Spleen (tissue), 11 donors: ENCODE results near the gene CCIN. TPM values are rescaled to one million over a fixed set of nuclear protein-coding genes. Genes with fewer than 3 reads are reported as not detected.

Experiments used
- DNase-seq: peaks from one replicate; pipeline ENCODE4 v3.0.0-alpha.2; 2020
- H3K27ac ChIP-seq, 8 donors: fragments of 200-600 bp; sonication (generic) in 7 of 8; 1 replicate in 4 of 8; 2 replicates in 4 of 8; pipeline versions ENCODE4 v1.5.0 to v1.8.0; 2016 to 2021; ENCODE audit warnings: inconsistent platforms in 4 of 8, mild to moderate bottlenecking in 4 of 8, moderate library complexity in 1 of 8
- H3K27me3 ChIP-seq, 7 donors: fragments of 200-600 bp; sonication (generic) in 6 of 7; replicated peaks in 1 of 7; 1 replicate in 4 of 7; 2 replicates in 3 of 7; pipeline versions ENCODE4 v1.5.0 to v1.8.0; 2016 to 2021; ENCODE audit warnings: inconsistent platforms in 3 of 7, mild to moderate bottlenecking in 1 of 7
- H3K36me3 ChIP-seq, 6 donors: fragments of 200-600 bp; sonication (generic) in 5 of 6; 1 replicate in 4 of 6; 2 replicates in 2 of 6; pipeline versions ENCODE4 v1.5.0 to v1.8.0; 2016 to 2021; ENCODE audit warnings: inconsistent platforms in 2 of 6
- H3K4me1 ChIP-seq, 6 donors: fragments of 200-600 bp; sonication (generic) in 5 of 6; 1 replicate in 3 of 6; 2 replicates in 3 of 6; pipeline versions ENCODE4 v1.5.0 to v1.8.0; 2016 to 2021; ENCODE audit warnings: inconsistent platforms in 3 of 6
- H3K4me3 ChIP-seq, 8 donors: fragments of 200-600 bp; sonication (generic) in 7 of 8; 1 replicate in 4 of 8; 2 replicates in 4 of 8; pipeline versions ENCODE4 v1.5.0 to v1.8.0; 2016 to 2021; ENCODE audit warnings: inconsistent platforms in 4 of 8, mild to moderate bottlenecking in 4 of 8, moderate library complexity in 2 of 8
- H3K9me3 ChIP-seq, 8 donors: fragments of 200-600 bp; sonication (generic) in 7 of 8; 1 replicate in 4 of 8; 2 replicates in 4 of 8; pipeline versions ENCODE4 v1.5.0 to v1.8.0; 2016 to 2021; ENCODE audit warnings: inconsistent platforms in 4 of 8
- CTCF ChIP-seq, 11 experiments: fragments of 200-600 bp in 7 of 11; fragments of 450-650 bp in 4 of 11; sonication (generic) in 4 of 11; IDR thresholded peaks in 8 of 11; conservative IDR thresholded peaks in 3 of 11; 1 replicate in 7 of 11; 2 replicates in 4 of 11; pipeline versions ENCODE4 v1.4.0 to v1.8.0; 2016 to 2021; ENCODE audit warnings: antibody characterized with exemption in 11 of 11, inconsistent platforms in 4 of 11, mild to moderate bottlenecking in 1 of 11
- POLR2A ChIP-seq, 3 donors: fragments of 450-650 bp; IDR thresholded peaks; one replicate each; pipeline ENCODE4 v1.5.1; 2017; ENCODE audit warnings: antibody characterized with exemption in 3 of 3, mild to moderate bottlenecking in 1 of 3
- POLR2AphosphoS5 ChIP-seq, 3 donors: sonication (generic); formaldehyde crosslinking; IDR thresholded peaks; one replicate each; pipeline ENCODE4 v1.5.1; 2017; ENCODE audit warnings: antibody characterized with exemption in 3 of 3
- WGBS, 5 donors: extraction: QIAGEN DNeasy Blood & Tissue Kit in 3 of 5; methylation state at CpG; one replicate each; pipeline versions ENCODE4 v1.1.5 to v1.1.7; 2013 to 2018; 5-methylcytosine and 5-hydroxymethylcytosine counted together
- intact Hi-C: fragments of 100-400 bp; cut with DNase I; formaldehyde crosslinking; loops from one replicate; pipeline ENCODE4 v1.15.0; 2023; ENCODE audit warnings: low total_unique reads
- polyA plus RNA-seq, 3 donors: library from polyadenylated mRNA; stranded (reverse); fragments of 200-250 nt; gene quantifications; one replicate each; pipeline ENCODE4 v1.2.1, GENCODE V29; 2013
- total RNA-seq, 7 donors: library from RNA; depleted of rRNA in 3 of 7; stranded (reverse); fragments of >200 nt in 3 of 7; fragmentation: NEBNext Ultra II Directional in 4 of 7; extraction: Animal tissue kit (Norgen Biotek cat#: 25700) in 4 of 7; gene quantifications; one replicate each; pipeline versions ENCODE4 v1.1.0 to v1.2.1, GENCODE V29; 2016 to 2021
- donor health status: healthy with polysubstance abuse.
- donor health status: DM: no; HTN: no; CAD: no; lungs with moderate emphysema.
- donor health status: DM: no; HTN: no; CAD: no.
- donor health status: Bipolar disorder and iron deficiency.
- donor health status: healthy.
- donor health status: DM: no; HTN: no; CAD: no.
- donor health status: DM: yes; HTN: yes; CAD: no.

The CCIN gene
- total and polyA plus RNA-seq, 10 donors, result 0.03 to 1.0 (median 0.13) TPM; not detected in 3

GRCh38 chr9:36190388-36191289 lies 21.5 kb downstream of the CCIN start, which contains the start of gene CLTA:
Gene CLTA (plus strand): TSS chr9:36190921. CDS start chr9:36191057, 136 bp downstream.
- Histone ChIP-seq H3K27me3 (no peaks in the 10 kb centered on the region), H3K36me3 (peaks cover 0 to 19% (median 0%) of the 10 kb centered on the region in 6 donors), H3K9me3 (no peaks in the 10 kb centered on the region), H3K4me1 (peaks cover 22 to 67% (median 46%) of the 10 kb centered on the region in 6 donors), H3K4me3 (peak within 1 kb of the TSS; percentile 77 to 99 (median 95)), H3K27ac (peak within 1 kb of the TSS; percentile 88 to 97 (median 91))
- peak; percentile 97 for TF ChIP-seq POLR2AphosphoS5 (IDR thresholded peaks at IDR 0.05)
- peak in 8 of 11 experiments; percentile 13 to 64 (median 53) for TF ChIP-seq CTCF (IDR thresholded peaks at IDR 0.05 in 8 of 11, conservative IDR thresholded peaks at IDR 0.05 in 3 of 11)
- TF ChIP-seq POLR2A (IDR thresholded peaks at IDR 0.05), result peak in 2 of 3 donors; percentile 45 to 64
- WGBS, 5 donors, result 0 to 1% (median 0%) methylated on average over 59 to 68 of the region's 68 CpGs
- peak; percentile 97 for DNase-seq
- intact Hi-C loops, result no loop called here

- Histone ChIP-seq H3K9me3 (no peaks in the 10 kb centered on the region), H3K27me3 (no peaks in the 10 kb centered on the region), H3K36me3 (peaks cover 0 to 25% (median 0%) of the 10 kb centered on the region in 6 donors), H3K4me3 (peak overlapping the region; percentile 77 to 99 (median 95)), H3K27ac (peak overlapping the region; percentile 88 to 97 (median 91)), H3K4me1 (peaks cover 22 to 73% (median 46%) of the 10 kb centered on the region in 6 donors)
- intact Hi-C loops, result no loop called here
- WGBS, 5 donors, result 0 to 1% (median 0%) methylated on average over 16 to 18 of the region's 18 CpGs
- TF ChIP-seq POLR2AphosphoS5 (IDR thresholded peaks at IDR 0.05) (no peak), POLR2A (IDR thresholded peaks at IDR 0.05) (no peak), CTCF (IDR thresholded peaks at IDR 0.05 in 8 of 11, conservative IDR thresholded peaks at IDR 0.05 in 3 of 11) (no peak)
- peak; percentile 86 for DNase-seq
Measured at GRCh38 chr9:36191290-36191645, 22.1 kb downstream of the CCIN start.

DNA sequence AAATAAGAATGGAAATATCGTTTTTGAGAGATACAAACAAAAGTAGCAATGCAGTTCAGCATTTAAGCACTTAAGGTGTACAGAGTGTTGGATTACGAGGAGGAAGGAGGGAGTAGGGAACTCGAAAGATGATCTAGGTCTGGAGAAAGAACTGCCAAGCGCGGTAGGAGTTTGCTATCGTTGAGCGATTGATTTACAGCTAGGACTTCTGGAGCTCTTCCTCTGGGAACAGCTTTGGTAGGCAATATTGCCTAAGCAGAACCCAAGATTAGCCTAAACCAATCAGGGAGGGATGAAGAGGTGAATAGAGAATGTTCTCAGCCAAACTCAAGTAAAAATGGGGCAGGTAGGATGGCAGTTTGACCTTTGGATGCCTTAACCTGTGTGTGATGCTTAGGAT lies 22.5 kb downstream of the CCIN start:
- Histone ChIP-seq H3K9me3 (no peaks in the 10 kb centered on the region), H3K4me1 (peaks cover 22 to 77% (median 47%) of the 10 kb centered on the region in 6 donors), H3K4me3 (peak overlapping the region; percentile 77 to 99 (median 95)), H3K27ac (peak overlapping the region in 7 of 8 donors; percentile 88 to 97 (median 91)), H3K36me3 (peaks cover 0 to 29% (median 0%) of the 10 kb centered on the region in 6 donors), H3K27me3 (no peaks in the 10 kb centered on the region)
- no peak for DNase-seq
- TF ChIP-seq POLR2A (IDR thresholded peaks at IDR 0.05), result no peak
- intact Hi-C loops, result no loop called here
- 1 to 2% (median 1%) methylated on average over 7 of the region's 7 CpGs for WGBS, 5 donors

DNA sequence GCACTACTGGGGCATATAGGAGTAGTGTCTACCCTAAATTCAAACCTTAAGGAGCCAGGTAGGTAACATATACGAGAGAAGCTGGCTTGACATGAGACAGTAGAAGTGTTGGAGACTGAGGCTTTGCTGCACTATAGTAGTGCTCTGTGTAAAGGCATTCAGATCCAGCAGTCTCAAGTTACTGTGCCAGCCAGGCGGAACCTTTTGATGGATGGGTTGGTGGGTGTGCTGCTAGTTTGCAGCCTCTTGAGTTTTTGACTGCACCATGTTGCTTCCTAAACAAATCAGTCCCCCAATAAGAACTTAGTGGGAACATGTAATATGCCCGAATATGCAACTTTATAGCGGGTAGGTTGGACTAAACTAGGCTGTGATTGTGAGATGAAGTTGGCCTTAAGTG lies 23.0 kb downstream of the CCIN start:
- peaks cover 22 to 77% (median 48%) of the 10 kb centered on the region in 6 donors for H3K4me1 ChIP-seq
- H3K36me3 ChIP-seq, result peaks cover 0 to 35% (median 0%) of the 10 kb centered on the region in 6 donors
- WGBS, 5 donors, result 61 to 74% (median 72%) methylated on average over 4 of the region's 4 CpGs
- H3K9me3 ChIP-seq, result no peaks in the 10 kb centered on the region
- peak overlapping the region; percentile 77 to 99 (median 95) for H3K4me3 ChIP-seq
- intact Hi-C loops, result no loop called here
- peak overlapping the region in 2 of 8 donors; percentile 43 to 97 for H3K27ac ChIP-seq
- TF ChIP-seq POLR2AphosphoS5 (IDR thresholded peaks at IDR 0.05) (no peak), POLR2A (IDR thresholded peaks at IDR 0.05) (no peak), CTCF (IDR thresholded peaks at IDR 0.05 in 8 of 11, conservative IDR thresholded peaks at IDR 0.05 in 3 of 11) (no peak)
- H3K27me3 ChIP-seq, result no peaks in the 10 kb centered on the region
- DNase-seq, result no peak
